Activated gamma-delta T cell treated with anti-CD3 and anti-CD28 coated beads, Interleukin-2, amount 50 U/mL, for 16 hours (primary cell): ENCODE data around the gene KLHDC7B.

ENCODE experiments used
- DNase-seq: peaks from one replicate; pipeline ENCODE4 v3.0.0-alpha.2; 2020; ENCODE audit warnings: low read depth

Gene KLHDC7B

DNA sequence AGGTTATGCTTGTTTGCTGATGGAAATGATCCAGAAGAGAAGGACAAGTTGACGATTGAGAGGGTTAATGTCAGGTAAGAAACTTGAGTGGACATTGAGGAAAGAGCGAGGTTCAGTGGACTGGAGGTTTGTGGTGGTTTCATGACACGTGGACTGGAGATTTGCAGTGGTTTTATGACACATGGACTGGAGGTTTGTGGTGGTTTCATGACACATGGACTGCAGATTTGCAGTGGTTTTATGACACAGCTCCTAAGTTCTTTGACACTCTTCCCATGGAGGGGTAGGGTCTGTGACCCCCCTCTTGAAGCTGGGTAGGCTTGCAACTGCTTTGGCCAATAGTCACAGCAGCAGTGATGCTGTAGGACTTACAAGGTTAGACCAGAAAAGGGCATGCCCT, 49.5 kb downstream of the KLHDC7B start:
- DNase-seq = no peak

DNA sequence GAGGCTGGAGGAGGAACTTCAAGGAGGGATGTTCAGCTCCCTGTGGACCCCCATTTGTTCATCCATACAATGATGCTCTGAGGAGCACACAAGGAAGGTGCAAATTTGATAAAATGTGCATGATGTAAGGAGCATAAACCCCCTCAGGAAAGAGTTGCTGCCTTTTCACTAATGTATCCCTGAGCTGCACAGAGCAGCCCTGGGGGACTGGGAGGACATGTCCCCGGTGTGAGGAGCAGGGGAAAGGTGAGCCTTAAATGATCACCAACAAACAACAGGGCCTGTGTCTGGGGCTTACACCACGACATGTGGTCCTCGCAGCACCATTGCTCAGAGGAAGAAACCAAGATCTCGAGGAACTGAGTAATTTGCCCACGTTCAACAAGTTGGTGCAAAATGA, 51.4 kb downstream of the KLHDC7B start:
- no peak for DNase-seq

DNA sequence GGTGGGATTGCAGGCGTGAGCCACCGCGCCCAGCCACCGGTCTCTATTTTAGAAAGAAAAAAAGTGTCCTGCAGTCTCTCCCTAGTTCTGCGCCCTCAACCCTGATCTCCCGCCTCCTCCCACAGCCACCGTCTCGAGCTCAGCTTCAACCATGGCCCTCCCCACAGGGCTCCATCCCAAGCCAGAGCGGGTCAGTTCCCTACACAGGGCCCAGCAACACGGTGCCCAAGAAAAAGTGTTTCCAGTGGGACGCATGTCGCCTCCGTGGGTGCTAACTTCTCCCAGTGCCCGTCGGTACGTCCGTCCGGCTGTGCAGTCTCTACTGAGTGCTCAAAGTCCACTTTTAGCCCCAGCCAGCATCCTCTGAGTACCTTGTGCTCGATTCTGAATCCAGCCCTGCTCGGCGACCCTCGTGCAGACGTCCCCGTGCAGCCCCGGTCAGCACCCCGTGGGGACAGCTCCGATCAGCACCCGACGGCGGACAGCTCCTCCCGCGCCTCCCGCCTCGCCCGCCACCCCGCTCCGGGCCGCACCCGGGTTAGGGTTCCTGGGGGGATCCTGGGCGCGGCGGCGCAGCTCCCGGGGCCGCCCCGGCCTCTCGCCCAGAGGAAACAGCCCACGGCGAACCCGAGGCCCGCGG, 54.2 kb downstream of the KLHDC7B start:
- DNase-seq = peak; percentile 42

DNA sequence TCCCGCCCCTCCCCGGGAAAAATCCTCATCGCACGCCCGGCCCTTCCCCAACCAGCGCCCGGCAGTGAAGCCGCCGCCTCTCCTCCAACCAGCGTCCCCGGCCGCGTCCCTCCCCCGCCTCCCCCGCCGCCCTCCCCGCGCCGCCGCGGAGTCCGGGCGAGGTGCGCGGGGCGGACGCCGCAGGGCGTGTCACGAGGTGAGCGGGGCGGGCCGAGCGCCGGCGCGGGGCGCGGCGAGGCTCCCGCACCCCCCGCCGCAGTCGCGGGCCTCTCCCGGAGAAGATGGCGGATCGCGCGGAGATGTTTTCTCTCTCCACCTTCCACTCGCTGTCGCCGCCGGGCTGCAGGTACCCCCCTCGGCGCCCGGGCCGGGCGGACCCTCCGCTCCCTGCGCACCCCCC, 54.8 kb downstream of the KLHDC7B start, which contains the start of gene MAPK8IP2:
Gene MAPK8IP2 (plus strand): TSS at position 256 of the 400 bp plus-strand sequence. CDS start 26 bp downstream, at position 282.
- no peak for DNase-seq
